GM12892 (cell line): Measurements from ENCODE around the gene SLC15A1.

Experiments used
- POLR2A ChIP-seq: IDR thresholded peaks from 2 replicates; pipeline ENCODE4 v1.6.1; 2011; ENCODE audit warnings: low read depth, low read length, control low read depth
- POLR2AphosphoS5 ChIP-seq: IDR thresholded peaks from 2 replicates; pipeline ENCODE4 v1.6.1; 2011; ENCODE audit warnings: low read depth, low read length, control low read depth
- TAF1 ChIP-seq: IDR thresholded peaks from 2 replicates; pipeline ENCODE4 v1.6.1; 2011; ENCODE audit warnings: low read depth, mild to moderate bottlenecking, control low read depth, low read length, borderline replicate concordance

DNA sequence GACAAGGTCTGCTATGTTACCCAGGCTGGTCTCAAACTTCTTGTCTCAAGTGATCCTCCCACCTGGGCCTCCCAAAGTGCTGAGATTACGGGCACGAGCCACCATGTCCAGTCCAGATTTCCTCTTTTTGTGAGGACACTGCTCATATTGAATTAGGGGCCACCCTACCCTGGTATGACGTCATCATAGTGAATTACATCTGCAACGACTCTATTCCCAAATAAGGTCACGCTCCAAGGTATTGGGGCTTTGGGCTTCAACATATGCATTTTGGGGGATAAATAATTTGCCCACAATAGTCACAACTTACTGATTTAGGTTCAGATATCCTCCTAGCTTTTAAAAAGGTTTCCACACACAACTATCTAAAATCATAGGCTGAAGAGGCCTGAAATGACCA lies 9.5 kb downstream of the SLC15A1 start:
- no peak for TF ChIP-seq POLR2AphosphoS5
- no peak for TF ChIP-seq POLR2A
- TF ChIP-seq TAF1: no peak
